ENCODE results near the gene MSTO1. TPM values are rescaled to one million over a fixed set of nuclear protein-coding genes. Genes with fewer than 3 reads are reported as not detected.
"Not testable (repeated sequence)": the region's sequence is repeated elsewhere in the genome, so short reads cannot be mapped to it uniquely, and the experiment has no call there.

The MSTO1 gene
- total RNA-seq, result 42.3 TPM

GRCh38 chr1:155609515-155610256 is at the start of gene MSTO1:
Gene MSTO1 (plus strand): TSS chr1:155610218. CDS start chr1:155610249, 31 bp downstream.
- DNase-seq, result peak; percentile 98

GRCh38 chr1:155561779-155562580 is 48.0 kb upstream of the MSTO1 start:
- DNase-seq, result not testable (repeated sequence)

DNA sequence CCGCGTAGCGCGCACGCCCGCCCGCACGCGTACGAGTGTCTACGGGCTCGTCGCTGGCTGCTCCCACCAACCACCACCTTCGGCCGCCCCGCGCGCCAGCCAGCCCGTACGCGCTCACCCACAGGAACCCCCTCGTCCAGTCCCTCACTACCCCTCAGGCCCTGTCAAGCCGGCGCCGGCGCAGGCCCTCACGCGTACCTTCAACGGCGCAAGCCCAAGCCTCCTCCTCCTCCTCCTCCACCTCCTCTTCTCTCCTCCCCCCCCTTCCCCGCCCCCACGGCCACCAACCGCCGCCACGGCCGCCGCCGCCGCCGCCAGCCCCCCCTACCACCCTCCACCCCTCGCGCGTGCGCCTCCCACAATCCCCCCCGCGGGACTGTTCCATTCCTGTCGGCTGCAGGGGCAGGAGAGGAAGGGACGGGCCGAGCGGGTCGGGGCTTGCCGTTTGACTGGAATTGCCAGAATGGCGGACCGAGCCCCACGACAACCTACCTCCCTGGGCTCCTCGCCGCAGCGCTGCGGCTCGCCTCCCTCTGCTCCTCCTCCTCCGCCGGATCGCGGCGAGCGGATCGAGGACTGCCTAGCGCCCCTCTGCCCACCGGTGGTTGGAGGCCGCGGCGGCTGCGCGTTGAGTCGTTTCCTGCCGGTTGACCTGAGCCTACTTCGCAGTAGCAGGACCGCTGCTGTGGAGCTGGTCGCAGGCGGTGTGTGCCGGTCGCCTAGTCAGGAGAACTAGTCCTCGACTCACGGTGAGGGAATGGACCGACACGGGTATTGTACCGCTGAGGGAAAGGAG is 47.2 kb upstream of the MSTO1 start, which contains the start of gene ASH1L:
ASH1L (minus strand) TSS at position 223 of the 796 bp plus-strand sequence. CDS start 41,284 bp downstream, outside the sequence.
- peak; percentile 98 for DNase-seq

DNA sequence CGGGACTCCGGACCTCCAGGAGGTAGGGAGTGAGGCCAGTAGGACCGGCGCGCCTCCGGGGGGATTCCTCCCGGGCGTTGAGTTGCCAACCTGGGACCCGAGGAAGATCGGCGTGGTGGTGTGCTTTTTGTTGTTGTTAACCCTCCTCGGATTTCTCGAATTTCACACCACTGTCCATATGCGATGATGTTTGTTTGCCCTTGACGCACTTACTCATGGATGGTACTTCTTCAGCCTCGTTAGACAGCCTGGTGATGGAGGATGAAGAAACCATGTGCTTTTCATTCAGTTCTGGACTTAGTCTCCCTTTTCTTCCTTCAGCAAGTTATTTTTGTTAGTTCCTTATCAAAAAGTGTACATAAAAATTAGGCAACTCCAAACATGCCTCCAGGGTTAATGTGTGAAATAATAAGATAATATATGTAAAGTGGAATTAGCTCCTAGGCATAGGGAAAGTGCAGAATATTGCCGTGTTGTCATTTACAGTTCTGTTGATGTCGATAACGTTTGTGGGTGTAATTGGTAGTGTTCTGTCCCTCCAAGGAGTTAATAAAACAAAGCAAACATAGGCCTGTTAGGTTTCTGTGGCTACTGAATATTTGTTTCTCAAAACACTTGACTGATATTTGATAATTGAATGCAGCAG is 46.5 kb upstream of the MSTO1 start:
- DNase-seq, result peak; percentile 7

GRCh38 chr1:155569988-155570592 is 39.9 kb upstream of the MSTO1 start:
- no peak for DNase-seq

GRCh38 chr1:155570593-155570990 is 39.4 kb upstream of the MSTO1 start:
- no peak for DNase-seq

- DNase-seq, result no peak
Observed at GRCh38 chr1:155574077-155574476, 35.9 kb upstream of the MSTO1 start.

DNA sequence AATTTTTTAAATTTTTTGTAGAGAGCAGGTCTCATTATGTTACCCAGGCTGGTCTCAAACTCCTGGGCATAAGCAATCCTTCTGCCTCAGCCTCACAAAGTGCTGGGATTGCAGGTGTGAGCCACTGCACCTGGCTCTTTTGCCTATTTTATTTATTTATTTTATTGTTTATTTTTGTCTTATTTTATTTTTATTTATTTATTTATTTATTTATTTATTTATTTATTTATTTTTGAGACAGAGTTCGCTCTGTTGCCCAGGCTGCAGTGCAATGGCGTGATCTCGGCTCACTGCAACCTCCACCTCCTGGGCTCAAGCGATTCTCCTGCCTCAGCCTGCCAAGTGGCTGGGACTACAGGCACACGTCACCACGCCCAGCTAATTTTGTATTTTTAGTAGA is 34.4 kb upstream of the MSTO1 start:
- DNase-seq, result not testable (repeated sequence)

- not testable (repeated sequence) for DNase-seq
Observed at GRCh38 chr1:155583846-155584245, 26.2 kb upstream of the MSTO1 start.

GRCh38 chr1:155589282-155589681 is 20.7 kb upstream of the MSTO1 start:
- DNase-seq, result not testable (repeated sequence)

DNA sequence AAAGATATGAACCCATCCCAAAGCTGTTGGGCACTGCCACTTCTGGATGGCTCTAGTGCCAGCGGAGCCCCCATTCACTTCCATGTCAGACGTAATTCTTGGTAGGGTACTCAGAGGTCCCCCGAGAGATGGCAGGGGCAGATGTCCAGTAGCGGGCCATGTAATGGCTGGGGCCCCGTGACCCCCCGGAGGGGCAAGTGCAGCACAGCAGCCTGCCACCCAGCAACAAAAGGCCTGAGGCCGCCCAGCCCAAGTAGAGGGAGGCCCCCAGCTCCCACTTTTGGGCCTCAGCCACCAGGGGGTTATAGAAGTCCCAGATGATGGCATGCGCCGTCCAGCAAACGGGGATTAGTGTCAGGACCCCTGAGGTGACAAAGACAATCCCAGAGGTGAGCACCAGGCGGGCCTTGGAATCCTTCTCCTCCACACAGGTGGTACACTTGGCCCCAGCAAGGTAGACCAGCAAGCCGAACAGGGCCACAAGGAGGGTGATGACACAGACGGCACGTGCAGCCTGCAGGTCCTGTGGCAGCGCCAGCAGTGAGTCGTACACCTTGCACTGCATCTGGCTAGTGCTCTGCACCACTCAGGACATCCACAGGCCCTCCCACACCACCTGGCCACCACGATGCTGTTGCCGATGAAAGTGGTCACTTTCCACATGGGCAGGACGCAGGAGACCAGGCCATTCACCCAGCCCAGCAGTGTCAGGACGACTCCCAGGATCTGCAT is 19.3 kb upstream of the MSTO1 start:
- not testable (repeated sequence) for DNase-seq

DNA sequence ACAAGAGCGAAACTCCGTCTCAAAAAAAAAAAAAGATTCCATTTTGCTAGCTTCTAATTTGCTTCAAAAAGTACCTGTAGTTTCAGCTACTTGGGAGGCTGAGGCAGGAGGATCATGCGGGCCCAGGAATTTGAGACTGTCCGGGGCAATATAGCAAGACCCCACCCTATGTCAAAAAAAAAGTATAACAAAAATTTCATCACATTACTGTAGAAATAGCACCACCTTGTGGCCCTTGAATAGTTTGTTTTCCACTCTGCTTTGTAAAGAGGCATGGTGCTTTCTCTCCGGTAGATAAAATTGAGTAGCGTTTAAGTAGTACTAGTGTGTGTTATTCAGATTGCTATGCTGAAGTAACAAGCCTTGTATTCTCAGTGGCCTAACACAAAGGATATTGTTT is 18.2 kb upstream of the MSTO1 start:
- DNase-seq, result peak; percentile 79

DNA sequence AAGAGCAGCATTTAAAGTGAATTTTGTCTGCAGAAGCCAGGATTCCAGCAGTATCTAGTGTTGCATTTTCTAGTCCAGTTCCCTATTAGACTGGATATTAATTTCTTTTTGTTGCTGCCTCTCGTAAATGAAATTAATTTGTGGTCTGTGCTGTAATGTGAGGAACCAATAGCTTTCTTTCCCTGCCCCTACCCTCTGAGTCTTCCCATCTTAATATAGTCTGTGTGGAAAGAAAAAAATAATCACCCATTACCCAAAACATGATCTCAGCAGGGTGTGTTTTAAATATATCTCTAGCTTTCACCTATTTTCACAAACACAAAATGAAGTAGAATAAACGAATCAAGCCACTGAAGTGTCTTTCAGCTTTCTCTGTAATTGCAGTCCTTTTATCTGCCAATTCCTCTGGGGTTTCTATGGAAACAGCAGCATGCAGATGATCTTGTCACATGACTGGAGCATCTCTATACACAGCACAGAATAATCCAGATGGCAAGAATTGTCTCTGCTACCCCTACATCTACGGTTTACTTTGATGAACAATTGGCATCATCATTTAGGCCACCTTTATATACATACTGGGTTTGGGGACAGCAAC is 14.0 kb upstream of the MSTO1 start:
- DNase-seq, result not testable (repeated sequence)

DNA sequence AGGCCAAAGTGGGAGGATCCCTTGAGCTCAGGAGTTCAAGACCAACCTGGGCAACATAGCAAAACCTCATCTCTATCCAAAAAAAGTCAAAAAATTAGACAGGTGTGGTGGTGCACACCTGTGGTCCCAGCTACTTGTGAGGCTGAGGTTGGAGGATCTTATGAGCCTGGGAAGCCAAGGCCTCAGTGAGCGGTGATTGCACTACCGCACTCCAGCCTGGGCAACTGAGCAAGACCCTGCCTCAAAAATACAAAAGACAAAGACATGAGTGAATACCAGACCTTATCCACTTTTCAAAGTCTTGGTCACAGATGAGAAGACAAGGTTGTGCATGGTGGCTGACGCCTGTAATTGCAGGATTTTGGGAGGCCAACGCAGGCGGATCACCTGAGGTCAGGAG is 13.2 kb upstream of the MSTO1 start:
- no peak for DNase-seq

DNA sequence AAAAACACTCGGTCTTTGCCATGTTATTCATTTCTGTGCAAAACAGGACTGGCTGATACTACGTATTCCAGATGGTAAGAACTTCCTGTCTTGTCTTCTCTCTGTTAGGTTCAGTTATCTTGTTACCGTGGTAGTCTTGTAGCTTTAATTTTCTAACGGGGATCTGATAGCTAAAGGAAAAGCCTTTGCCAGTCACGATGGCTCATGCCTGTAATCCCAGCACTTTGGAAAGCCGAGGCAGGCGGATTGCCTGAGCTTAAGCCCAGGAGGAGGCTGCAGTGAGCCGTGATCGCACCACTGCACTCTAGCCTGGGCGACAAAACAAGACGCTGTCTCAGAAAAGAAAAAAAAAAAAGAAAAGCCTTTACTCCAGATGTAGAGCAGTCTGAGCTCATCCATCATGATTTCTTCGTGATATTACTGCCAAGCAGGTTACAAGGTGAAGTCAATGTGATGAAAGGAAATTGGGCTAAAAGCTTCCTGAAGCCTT is 11.1 kb upstream of the MSTO1 start:
- DNase-seq, result peak; percentile 39

GRCh38 chr1:155599828-155600572 is 10.0 kb upstream of the MSTO1 start:
- DNase-seq, result not testable (repeated sequence)

DNA sequence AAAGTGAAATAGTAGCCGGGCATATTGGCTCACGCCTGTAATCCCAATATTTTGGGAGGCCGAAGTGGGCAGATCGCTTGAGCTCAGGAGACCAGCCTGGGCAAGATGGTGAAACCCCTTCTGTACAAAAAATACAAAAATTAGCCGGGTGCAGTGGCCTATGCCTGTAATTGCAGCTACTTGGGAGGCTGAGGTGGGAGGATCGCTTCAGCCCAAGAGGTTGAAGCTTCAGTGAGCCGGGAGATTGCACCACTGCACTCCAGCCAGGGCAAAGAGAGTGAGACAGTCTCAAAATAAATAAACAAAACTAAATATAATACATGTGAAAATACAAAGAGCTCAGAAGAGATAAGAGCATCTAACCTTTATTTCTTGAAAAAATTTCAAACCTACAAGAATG is 2.3 kb upstream of the MSTO1 start:
- no peak for DNase-seq

DNA sequence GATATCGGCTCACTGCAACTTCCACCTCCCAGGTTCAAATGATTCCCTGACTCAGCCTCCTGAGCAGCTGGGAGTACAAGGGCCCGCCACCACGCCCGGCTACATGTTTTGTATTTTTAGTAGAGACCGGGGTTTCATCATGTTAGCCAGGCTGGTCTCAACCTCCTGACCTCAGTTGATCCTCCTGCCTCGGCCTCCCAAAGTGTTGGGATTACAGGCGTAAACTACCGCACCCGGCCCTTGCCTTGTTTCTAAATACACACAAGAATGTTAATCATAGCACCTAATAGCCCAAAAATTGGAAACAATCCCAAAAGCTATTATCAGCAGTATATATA is 1.2 kb upstream of the MSTO1 start:
- DNase-seq, result no peak

- DNase-seq, result not testable (repeated sequence)
Observed at GRCh38 chr1:155610257-155610647, 234 bp downstream of the MSTO1 start.

DNA sequence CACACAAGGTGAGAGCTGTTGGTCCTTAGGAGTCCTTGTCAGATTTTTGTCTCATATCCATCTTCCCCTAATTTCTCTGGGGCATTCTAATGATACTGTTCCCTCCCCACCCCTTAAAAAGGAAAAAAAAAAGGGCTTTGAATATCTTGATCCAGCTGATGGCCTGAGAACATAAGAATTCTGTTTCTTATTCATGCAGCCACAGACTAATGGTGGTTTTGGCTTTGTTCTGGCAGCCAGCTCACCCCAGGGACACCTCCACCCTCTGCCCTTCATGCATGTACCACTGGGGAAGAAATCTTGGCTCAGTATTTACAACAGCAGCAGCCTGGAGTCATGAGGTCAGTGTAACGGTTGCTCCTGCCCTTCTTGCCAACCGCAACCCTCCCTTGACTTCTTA is 3.2 kb downstream of the MSTO1 start:
- not testable (repeated sequence) for DNase-seq
